Psoas muscle (tissue), 8 donors: ENCODE data around the gene CDO1. TPM values are rescaled to one million over a fixed set of nuclear protein-coding genes. Genes with fewer than 3 reads are reported as not detected.

ENCODE experiments used
- ATAC-seq, 4 donors: fragments of 200-7000 bp; cut with Tn5 transposase; one replicate each; pipeline ENCODE4 v1.9.1; 2020; ENCODE audit warnings: moderate library complexity in 3 of 4, mild to moderate bottlenecking in 2 of 4
- DNase-seq, 2 donors: peaks; one replicate each; pipeline ENCODE4 v3.0.0-alpha.2; 2020
- H3K27ac ChIP-seq: fragments of 200-600 bp; one replicate; pipeline ENCODE4 v1.8.0; 2022
- H3K27me3 ChIP-seq, 3 donors: fragments of 200-600 bp in 1 of 3; one replicate each; pipeline versions ENCODE4 v1.6.1 to v1.8.0; 2013 to 2022; ENCODE audit warnings: low read length in 2 of 3, mild to moderate bottlenecking in 2 of 3, moderate library complexity in 1 of 3; ENCODE audit not compliant: insufficient read depth in 3 of 3
- H3K36me3 ChIP-seq, 2 donors: fragments of 200-600 bp in 1 of 2; one replicate each; pipeline versions ENCODE4 v1.6.1 to v1.8.0; 2013 to 2022; ENCODE audit warnings: low read depth in 1 of 2, mild to moderate bottlenecking in 1 of 2, moderate library complexity in 1 of 2; ENCODE audit not compliant: insufficient read depth in 1 of 2
- H3K4me1 ChIP-seq: fragments of 200-600 bp; one replicate; pipeline ENCODE4 v1.8.0; 2022
- H3K4me3 ChIP-seq: fragments of 200-600 bp; one replicate; pipeline ENCODE4 v1.8.0; 2022; ENCODE audit warnings: mild to moderate bottlenecking
- H3K9me3 ChIP-seq: fragments of 200-600 bp; one replicate; pipeline ENCODE4 v1.8.0; 2022
- CTCF ChIP-seq: fragments of 200-600 bp; IDR thresholded peaks from one replicate; pipeline ENCODE4 v1.8.0; 2022; ENCODE audit warnings: antibody characterized with exemption
- WGBS, 3 donors: extraction: QIAGEN DNeasy Blood & Tissue Kit; methylation state at CpG; one replicate each; pipeline versions ENCODE4 v1.1.6 to v1.1.7; 2013; 5-methylcytosine and 5-hydroxymethylcytosine counted together
- intact Hi-C, 2 donors: fragments of 100-400 bp; cut with DNase I; formaldehyde crosslinking; loops; one replicate each; pipeline versions ENCODE4 v1.11.0 to v1.14.2; 2022
- polyA plus RNA-seq, 3 donors: library from polyadenylated mRNA; stranded (reverse); fragments of 200-250 nt; gene quantifications; one replicate each; pipeline ENCODE4 v1.2.3, GENCODE V29; 2013
- total RNA-seq, 4 donors: library from RNA; stranded (reverse); fragmentation: NEBNext Ultra II Directional in 2 of 4; extraction: Animal tissue kit (Norgen Biotek cat#: 25700) in 2 of 4; gene quantifications; one replicate each; pipeline versions ENCODE4 v1.2.1 to v1.2.4, GENCODE V29; 2021 to 2023
- donor health status: healthy with polysubstance abuse.
- donor health status: DM: no; HTN: no; CAD: no; lungs with moderate emphysema.
- donor health status: Bipolar disorder and iron deficiency.
- donor health status: healthy.
- donor health status: DM: yes; HTN: yes; CAD: no.
- donor health status: DM: no; HTN: no; CAD: no.
- donor health status: DM: no; HTN: no; CAD: no.
- donor health status: DM: yes; HTN: yes; CAD: no.

Gene CDO1
- total and polyA plus RNA-seq, 7 donors, result 1.0 to 5.2 (median 2.7) TPM

- no peaks in the 10 kb centered on the region for H3K36me3 ChIP-seq
- ATAC-seq, result peak in 2 of 4 donors; percentile 46 to 56
- no peak for DNase-seq
- no peaks in the 10 kb centered on the region for H3K9me3 ChIP-seq
- intact Hi-C loops, result no loop called here
- TF ChIP-seq CTCF, result no peak
- no peak overlapping the region for H3K27ac ChIP-seq
- H3K4me1 ChIP-seq, result no peaks in the 10 kb centered on the region
- no peaks in the 10 kb centered on the region for H3K27me3 ChIP-seq
- no peak overlapping the region for H3K4me3 ChIP-seq
- 23 to 57% (median 38%) methylated on average over 2 of the region's 2 CpGs for WGBS, 3 donors
Measured at GRCh38 chr5:115772731-115773475, 43.6 kb downstream of the CDO1 start.

- Histone ChIP-seq H3K4me1 (no peaks in the 10 kb centered on the region), H3K27ac (no peak overlapping the region), H3K36me3 (no peaks in the 10 kb centered on the region), H3K9me3 (no peaks in the 10 kb centered on the region), H3K27me3 (no peaks in the 10 kb centered on the region), H3K4me3 (no peak overlapping the region)
- TF ChIP-seq CTCF, result no peak
- intact Hi-C loops, result no loop called here
- DNase-seq (no peak), ATAC-seq (no peak)
- 85 to 92% (median 90%) methylated on average over 11 of the region's 11 CpGs for WGBS, 3 donors
Measured at GRCh38 chr5:115770466-115770865, 46.0 kb downstream of the CDO1 start.

- Histone ChIP-seq H3K36me3 (no peaks in the 10 kb centered on the region), H3K4me1 (no peaks in the 10 kb centered on the region), H3K4me3 (no peak overlapping the region), H3K27ac (peak overlapping the region; percentile 36), H3K27me3 (no peaks in the 10 kb centered on the region), H3K9me3 (no peaks in the 10 kb centered on the region)
- no peak for TF ChIP-seq CTCF
- WGBS, 3 donors, result 82 to 89% (median 83%) methylated on average over 3 of the region's 3 CpGs
- intact Hi-C loops, result no loop called here
- ATAC-seq (no peak), DNase-seq (no peak)
Measured at GRCh38 chr5:115767424-115767823, 49.0 kb downstream of the CDO1 start.

- no peaks in the 10 kb centered on the region for H3K4me1 ChIP-seq
- TF ChIP-seq CTCF, result no peak
- 20 to 50% (median 37%) methylated on average over 1 of the region's 1 CpG for WGBS, 3 donors
- H3K36me3 ChIP-seq, result no peaks in the 10 kb centered on the region
- peak overlapping the region; percentile 36 for H3K27ac ChIP-seq
- no peaks in the 10 kb centered on the region for H3K9me3 ChIP-seq
- intact Hi-C loops, result no loop called here
- H3K27me3 ChIP-seq, result no peaks in the 10 kb centered on the region
- H3K4me3 ChIP-seq, result no peak overlapping the region
- ATAC-seq (no peak), DNase-seq (no peak)
Measured at GRCh38 chr5:115766608-115767007, 49.9 kb downstream of the CDO1 start.

GRCh38 chr5:115758356-115758755 lies 58.1 kb downstream of the CDO1 start:
- no peaks in the 10 kb centered on the region for H3K36me3 ChIP-seq
- no peak overlapping the region for H3K4me3 ChIP-seq
- WGBS, 3 donors, result 58 to 67% (median 60%) methylated on average over 5 of the region's 5 CpGs
- DNase-seq (no peak), ATAC-seq (no peak)
- H3K27ac ChIP-seq, result no peak overlapping the region
- H3K27me3 ChIP-seq, result no peaks in the 10 kb centered on the region
- TF ChIP-seq CTCF, result no peak
- no peaks in the 10 kb centered on the region for H3K4me1 ChIP-seq
- intact Hi-C loops, result no loop called here
- no peaks in the 10 kb centered on the region for H3K9me3 ChIP-seq
